ENCODE measurements around the gene ZAR1.

The ZAR1 gene

GRCh38 chr4:48490680-48491513 lies 845 bp downstream of the ZAR1 start:
- DNase-seq (ENCODE audit: low read depth): no peak

- DNase-seq (ENCODE audit: low read depth): no peak
Observed at GRCh38 chr4:48491514-48492176, 1.6 kb downstream of the ZAR1 start.

- no peak for DNase-seq (ENCODE audit: low read depth)
Observed at GRCh38 chr4:48493452-48494100, 3.5 kb downstream of the ZAR1 start.

GRCh38 chr4:48495941-48496340 lies 5.9 kb downstream of the ZAR1 start:
- DNase-seq (ENCODE audit: low read depth): no peak

GRCh38 chr4:48498895-48499294 lies 8.8 kb downstream of the ZAR1 start:
- DNase-seq (ENCODE audit: low read depth): no peak

- DNase-seq (ENCODE audit: low read depth): no peak
Observed at GRCh38 chr4:48499551-48500066, 9.6 kb downstream of the ZAR1 start.

GRCh38 chr4:48503233-48504025 lies 13.4 kb downstream of the ZAR1 start:
- DNase-seq (ENCODE audit: low read depth): no peak

- no peak for DNase-seq (ENCODE audit: low read depth)
Observed at GRCh38 chr4:48504026-48504330, 13.9 kb downstream of the ZAR1 start.

GRCh38 chr4:48504352-48504751 lies 14.3 kb downstream of the ZAR1 start:
- DNase-seq (ENCODE audit: low read depth): no peak

- DNase-seq (ENCODE audit: low read depth): no peak
Observed at GRCh38 chr4:48506716-48507115, 16.7 kb downstream of the ZAR1 start.

GRCh38 chr4:48509543-48509942 lies 19.5 kb downstream of the ZAR1 start:
- no peak for DNase-seq (ENCODE audit: low read depth)

- DNase-seq (ENCODE audit: low read depth): no peak
Observed at GRCh38 chr4:48518143-48518542, 28.1 kb downstream of the ZAR1 start.

GRCh38 chr4:48526406-48526805 lies 36.4 kb downstream of the ZAR1 start:
- DNase-seq (ENCODE audit: low read depth): no peak

GRCh38 chr4:48538358-48538757 lies 48.3 kb downstream of the ZAR1 start:
- DNase-seq (ENCODE audit: low read depth): no peak

- DNase-seq (ENCODE audit: low read depth): no peak
Observed at GRCh38 chr4:48539597-48539996, 49.5 kb downstream of the ZAR1 start.

- DNase-seq (ENCODE audit: low read depth): no peak
Observed at GRCh38 chr4:48542888-48543287, 52.8 kb downstream of the ZAR1 start.

GRCh38 chr4:48543796-48544195 lies 53.7 kb downstream of the ZAR1 start:
- no peak for DNase-seq (ENCODE audit: low read depth)
